CD4-positive, alpha-beta T cell treated with Interleukin-2 at 100 ng/mL for 4 hours (primary cell): ENCODE measurements around the gene CYCS.
A peak's percentile ranks its signal among the peaks of the same experiment; 100 is the strongest.
"Not testable (repeated sequence)": the region's sequence is repeated elsewhere in the genome, so short reads cannot be mapped to it uniquely, and the experiment has no call there.

Source experiments
- DNase-seq: peaks from one replicate; pipeline ENCODE4 v3.0.0-alpha.2; 2020; ENCODE audit warnings: low spot score

The CYCS gene

DNA sequence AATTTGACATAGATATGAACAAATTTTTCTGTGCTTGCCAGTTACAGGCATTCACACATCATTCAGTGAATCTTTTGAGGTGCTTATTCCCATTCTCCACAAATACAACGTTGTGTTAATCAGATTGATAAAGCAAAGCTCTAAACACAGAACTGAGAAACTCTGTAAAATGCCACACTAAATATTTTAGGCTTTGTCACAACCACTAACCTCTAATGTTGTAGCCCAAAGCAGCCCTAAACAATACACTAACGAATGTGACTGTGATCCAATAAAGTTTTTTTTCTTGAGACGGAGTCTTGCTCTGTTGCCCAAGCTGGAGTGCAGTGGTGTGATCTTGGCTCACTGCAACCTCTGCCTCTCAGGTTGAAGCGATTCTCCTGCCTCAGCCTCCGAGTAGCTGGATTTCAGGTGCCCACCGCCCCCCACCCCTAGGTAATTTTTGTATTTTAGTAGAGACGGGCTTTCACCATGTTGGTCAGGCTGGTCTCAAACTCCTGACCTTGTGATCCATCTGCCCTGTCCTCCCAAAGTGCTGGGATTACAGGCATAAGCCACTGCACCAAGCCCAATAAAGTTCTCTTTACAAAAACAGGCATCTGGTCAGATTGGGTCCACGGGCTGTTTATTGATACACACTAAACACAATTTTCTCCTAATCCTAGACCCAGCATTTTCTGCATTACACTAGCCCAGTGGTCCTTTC lies 6.9 kb downstream of the CYCS start:
- no peak for DNase-seq

DNA sequence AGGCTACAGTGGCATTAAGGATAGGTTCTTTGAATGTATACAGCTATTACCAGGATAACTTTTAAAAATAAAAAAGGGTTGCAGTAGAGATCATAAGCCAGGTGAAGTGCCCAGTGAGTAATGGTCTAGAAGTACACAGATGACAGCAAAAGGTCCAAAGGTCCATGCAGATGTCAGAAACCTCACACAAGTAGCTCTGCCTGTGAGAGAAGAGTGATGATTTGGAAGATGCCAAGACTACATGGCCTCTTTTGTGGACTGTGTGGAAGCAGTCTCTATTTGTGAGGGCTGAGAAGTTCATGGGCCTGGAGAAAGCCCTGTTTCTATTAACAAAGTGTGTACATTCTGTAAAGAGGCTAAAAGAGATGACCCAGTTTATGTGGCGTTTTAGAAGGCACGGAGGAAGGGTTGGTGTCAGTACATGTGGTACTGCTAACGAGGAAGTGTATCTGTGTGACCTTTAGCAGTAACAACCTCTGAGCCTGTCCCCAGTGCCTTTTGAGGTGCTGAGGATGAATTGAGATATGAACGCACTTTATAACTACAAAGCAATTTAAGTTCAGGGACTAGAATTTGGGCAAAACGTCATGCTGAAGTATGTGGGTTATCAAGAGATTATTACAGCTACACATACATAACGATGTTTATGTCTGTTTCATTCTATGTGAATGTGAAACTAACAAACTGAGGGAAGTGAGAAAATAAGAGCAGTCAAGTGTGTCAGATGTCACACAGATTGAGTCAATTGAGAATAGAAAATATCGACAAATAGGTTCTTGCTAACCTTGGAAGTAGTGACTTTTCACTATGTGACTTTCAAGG lies 7.6 kb downstream of the CYCS start:
- DNase-seq, result peak; percentile 8

DNA sequence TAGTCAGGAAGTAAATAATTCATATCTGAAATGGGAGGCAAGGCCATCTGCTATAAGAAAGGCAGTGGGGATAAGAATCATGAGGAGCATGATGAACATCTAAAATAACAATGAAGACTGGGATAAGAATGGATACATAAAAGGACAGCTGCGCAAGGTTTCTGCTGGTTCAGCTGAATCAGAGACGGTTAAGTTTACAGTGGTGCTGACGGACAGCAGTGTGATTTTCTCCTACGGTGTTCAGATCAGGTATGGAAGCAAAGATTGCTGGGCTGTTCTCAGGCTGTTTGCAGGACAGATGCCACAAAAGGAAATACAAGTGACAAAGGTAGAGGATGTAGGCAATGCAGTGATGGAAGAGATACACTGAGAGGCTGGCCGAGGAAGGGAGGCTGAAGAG lies 8.4 kb downstream of the CYCS start:
- DNase-seq, result no peak

DNA sequence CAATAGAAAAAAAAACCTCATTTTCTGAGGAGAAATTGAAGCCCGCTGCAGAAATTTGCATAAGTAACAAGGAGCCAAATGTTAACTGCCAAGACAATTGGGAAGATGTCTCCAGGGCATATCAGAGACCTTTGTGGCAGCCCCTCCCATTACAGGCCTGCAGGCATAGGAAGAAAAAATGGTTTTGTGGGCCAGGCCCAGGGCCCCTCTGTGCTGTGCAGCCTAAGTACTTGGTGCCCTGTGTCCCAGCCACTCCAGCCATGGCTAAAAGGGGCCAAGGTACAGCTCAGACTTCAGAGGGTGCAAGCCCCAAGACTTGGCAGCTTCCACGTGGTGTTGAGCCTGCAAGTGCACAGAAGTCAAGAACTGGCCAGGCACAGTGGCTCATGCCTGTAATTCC lies 14.5 kb downstream of the CYCS start:
- not testable (repeated sequence) for DNase-seq

DNA sequence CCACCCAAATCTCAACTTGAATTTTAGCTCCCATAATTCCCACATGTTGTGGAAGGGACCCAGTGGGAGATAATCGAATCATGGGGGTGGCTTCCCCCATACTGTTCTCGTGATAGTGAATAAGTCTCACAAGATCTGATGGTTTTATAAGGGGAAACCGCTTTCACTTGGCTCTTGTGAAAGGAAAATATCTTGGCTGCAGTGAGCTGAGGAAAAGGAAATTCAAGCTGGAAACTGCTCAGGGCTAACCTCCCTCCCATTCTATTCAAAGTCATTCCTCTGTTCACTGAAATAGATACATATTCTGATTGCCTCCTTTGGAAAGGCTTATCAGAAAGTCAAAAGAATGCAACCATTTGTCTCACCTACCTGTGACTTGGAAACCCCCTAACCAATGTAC lies 15.8 kb downstream of the CYCS start:
- DNase-seq, result no peak

DNA sequence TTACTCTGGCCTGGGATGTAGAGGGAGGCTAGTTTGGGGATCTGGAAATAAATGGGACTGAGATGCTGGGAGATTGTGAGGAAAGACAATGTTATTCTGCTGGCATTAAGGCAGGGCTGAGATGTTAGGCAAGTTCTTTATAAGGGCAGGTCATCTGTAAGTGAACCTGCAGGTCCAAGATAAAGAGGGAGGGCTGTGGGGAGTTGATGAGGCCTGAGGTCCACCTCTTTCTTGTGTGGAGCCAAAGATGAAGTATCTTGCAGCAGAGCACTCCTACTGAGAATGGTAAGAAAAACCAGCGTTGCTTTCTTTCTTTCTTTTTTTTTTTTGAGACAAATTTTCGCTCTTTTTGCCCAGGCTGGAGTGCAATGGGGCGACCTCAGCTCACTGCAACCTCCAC lies 19.1 kb downstream of the CYCS start:
- DNase-seq, result no peak

DNA sequence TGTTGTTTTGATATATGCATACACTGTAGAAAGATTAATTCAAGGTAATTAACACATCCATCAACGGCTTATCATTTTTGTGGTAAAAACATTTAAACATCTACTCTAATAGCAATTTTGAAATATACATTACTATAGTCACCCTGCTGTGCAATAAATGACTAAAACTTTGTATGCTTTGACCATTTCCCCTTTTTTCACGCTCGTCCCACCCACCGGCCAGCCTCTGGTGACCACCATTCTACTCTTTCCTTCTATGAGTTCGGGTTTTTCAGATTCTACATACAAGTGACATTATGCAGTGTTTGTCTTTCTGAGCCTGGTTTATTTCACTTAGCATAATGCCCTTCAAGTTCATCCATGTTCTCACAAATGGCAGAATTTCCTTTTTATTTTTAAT lies 21.3 kb downstream of the CYCS start:
- no peak for DNase-seq

DNA sequence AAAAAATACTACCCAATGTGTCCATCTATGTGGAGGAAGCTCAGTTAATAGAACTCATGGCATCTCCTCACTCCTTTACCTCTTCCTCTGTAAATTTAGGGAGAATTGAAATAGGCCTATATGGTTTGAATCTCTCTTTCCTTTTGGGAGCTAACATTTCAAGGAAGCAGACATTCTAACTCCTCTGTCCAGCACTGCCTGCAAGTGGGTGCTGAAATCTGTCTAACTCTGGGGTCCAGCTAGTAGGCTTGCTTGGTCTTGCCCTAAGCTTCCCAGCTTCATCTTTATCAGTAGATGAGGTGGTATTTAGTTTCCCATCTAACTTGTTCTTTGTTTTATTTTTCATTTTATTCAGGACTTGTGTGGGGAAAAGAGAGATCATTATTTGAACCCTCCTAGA lies 23.2 kb downstream of the CYCS start:
- no peak for DNase-seq

DNA sequence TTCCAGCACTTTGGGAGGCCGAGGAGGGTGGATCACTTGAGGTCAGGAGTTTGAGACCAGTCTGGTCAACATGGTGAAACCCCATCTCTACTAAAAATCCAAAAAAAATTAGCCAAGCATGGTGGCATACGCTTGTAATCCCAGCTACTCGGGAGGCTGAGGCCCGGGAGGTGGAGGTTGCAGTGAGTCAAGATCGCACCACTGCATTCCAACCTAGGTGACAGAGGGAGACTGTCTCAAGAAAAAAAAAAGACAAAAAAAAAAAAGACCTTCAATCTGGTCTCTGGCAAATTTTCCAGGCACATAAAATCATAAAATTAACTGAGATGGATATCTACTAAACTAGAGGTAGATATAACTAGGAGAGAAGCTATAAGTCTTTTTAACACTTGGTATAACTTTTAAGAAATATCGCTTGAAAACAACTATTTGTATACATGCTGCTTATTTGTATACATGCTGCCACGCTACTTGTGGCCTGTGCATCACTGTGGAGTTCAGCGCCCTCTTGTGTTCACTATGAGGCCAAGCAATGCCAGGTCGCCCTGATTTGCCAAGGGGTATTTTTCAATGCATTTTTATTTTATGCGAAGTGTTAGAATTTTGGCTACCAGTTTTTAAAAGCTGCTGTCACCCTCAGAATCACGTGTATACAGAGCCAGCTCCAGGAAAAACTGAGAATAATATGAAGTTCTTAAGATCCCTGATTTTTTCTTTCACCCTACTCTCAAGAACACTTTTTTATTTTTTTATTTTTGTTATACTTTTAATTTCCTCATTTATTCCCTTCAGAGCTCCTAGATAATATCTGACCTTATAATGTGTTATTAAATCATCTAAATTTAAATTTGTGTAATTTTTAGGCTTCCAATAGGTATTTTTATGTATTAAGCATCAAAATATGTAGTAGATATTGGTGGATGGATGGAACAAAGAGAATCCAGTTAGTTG lies 26.7 kb downstream of the CYCS start:
- DNase-seq, result peak; percentile 72

DNA sequence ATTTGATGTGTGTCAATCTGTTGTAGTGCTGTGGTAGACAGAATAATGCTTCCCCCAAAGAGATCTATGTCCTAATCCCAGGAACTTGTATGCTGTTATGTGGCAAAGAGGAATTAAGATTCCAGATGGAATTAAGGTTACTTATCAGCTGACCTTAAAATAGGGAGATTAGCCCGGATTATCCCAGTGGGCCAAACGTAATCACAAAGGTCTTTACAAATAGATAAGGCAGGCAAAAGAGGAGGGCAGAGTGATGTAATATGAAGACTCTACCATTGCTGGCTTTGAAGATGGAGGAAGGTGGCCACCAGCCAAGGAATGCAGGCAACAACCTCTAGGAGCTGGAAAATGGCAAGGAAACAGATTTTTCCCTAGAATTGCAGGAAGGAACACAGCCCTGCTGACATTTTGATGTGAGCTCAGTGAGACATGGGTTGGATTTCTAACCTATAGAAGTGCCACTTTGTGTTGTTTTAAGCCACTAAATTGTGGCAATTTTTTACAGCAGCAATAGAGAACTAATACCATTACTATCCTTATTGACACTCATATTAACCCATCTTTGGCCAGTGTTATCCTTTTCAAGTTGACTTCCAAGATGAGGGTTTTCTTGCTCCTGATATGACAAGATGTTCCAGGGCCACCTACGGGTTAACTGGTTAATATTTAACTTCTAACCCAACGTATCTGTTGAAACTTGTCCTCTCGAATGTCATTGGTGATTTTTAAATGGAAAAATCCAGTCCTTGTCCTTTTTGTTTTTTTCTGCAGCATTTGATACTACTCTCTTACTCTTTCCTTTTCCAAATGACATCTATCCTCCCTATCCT lies 29.3 kb downstream of the CYCS start:
- DNase-seq, result no peak

DNA sequence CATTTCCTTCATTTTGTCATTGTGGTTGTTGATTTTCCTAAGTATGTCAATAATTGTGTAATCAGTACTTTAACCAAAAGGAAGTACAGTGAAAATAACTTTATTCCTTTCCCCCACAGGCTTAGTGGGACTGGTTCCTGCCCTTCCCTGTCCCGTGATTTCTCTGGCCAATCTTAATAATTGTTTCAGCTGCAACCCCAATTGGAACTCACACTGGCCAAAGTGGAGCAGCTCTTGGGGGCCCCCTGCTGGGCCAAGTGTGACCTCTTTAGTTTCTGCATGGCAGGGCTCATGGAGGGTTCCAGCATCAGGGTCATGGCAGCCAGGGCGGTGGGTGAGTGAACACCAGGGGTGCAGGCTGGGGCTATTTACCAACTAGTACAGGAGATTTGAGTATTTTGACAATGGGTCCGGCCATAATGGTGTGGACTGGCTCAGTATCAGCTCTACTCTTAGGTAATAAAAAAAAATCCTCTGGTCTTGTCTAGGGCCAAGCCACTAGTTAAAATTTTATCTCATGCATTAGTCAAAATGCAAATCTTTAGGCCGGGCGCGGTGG lies 31.7 kb downstream of the CYCS start:
- DNase-seq, result peak; percentile 78

DNA sequence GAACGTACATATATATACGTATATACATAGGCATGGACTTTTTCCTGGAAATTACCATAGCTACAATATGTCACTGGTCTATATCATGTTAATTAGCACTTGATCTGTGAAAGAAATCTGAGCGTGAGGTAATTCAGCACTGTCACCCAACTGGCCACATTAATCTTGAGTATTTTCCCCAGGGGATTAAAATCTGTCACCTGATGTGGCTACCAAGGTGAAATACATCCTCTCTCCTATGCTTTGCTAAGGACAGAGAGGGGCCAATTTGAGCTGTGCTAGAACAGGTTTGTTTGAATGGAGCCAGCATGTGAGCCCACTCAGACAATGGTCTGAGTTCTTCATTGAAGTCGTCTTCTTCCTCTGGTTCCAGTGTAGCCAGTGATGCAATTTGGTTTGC lies 33.3 kb downstream of the CYCS start:
- DNase-seq, result no peak

DNA sequence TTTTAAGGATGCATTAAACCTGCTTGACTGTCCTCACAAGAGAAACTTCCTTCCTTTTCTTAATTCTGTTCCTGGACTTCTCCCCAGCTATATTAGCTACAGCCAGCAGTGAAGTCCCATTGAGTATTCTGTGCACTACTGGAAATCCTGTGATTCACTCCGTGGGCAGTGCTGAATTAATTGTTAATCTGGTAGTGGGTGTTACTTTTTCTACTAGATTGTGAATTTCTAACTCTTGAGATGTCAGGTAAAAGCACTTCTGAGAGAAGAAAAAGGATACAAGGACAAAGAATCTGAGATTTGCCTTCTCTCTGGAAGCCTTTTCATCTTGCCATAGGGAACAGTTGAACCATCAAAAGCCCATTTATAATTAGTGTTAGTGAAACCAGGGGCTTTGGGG lies 33.9 kb downstream of the CYCS start:
- no peak for DNase-seq

DNA sequence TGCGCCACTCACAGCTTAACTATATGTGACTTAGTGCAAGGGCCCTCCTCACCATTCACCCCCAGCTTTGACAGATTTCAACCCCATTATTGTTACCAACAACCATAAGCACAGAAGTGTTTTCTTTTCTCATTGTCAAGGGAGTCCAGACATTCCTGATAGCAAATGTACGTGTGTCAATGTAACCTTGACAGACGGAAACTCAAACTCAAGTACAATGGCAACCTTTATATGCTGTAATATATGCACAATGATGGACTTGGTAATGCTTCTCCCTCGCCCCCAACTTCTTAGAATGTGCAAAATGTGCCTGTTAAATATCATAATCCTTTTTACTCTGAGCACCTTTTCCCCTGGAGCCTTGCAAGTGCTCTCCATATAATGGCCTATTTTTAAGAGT lies 34.7 kb downstream of the CYCS start:
- no peak for DNase-seq

DNA sequence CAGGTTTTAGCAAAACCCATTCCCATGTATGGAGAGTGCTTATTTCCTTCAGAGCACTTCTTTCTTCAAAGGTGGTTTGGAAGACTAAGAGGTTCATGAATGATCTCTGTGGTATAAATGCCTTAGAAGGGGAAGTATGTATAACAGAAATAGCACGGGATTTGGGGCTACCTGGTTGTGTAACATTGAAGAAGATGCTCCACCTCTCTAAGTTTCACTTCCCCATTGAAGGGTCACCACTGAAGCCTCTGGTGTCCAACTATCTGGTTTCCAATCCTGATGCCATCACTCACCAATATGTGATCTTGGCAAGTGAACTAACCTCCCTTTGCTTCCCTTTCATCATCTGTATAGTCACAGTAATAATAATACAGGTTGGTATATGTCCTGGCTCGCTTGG lies 37.2 kb downstream of the CYCS start:
- DNase-seq, result no peak

DNA sequence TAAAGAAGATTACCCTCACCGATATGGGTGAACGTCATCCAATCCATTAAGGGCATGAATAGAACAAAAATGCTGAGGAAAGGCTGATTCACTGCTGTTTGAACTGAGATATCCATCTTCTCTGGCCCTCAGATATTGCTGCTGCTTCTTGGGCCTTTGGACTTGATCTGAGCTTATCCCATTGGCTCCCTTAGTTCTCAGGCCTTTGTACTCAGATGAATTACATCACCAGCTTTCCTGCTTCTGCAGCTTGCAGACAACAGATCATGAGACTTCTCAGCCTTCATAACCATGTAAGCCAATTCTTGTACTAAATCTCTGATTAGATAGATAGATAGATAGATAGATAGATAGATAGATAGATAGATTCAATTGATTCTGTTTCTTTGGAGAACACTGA lies 40.2 kb downstream of the CYCS start:
- DNase-seq, result no peak

DNA sequence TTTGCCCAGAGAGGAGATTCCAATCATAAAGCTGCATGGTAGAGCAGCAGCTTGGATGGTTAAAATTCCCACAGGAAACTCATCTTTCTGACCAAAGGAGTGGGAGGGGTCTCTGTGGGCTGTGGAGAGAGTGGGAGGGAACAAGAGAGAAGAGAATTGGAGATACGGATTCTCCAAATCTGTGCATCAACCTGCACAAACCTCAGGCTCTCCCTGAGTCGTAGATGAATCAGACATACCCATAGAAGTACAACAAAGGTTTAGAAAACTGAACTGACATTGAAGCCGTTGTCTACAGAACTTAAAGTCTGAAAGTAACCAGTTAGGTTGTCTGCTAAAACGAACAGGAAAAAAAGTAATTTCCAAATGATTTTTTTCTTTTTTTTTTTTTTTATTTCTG lies 41.9 kb downstream of the CYCS start:
- DNase-seq, result no peak

DNA sequence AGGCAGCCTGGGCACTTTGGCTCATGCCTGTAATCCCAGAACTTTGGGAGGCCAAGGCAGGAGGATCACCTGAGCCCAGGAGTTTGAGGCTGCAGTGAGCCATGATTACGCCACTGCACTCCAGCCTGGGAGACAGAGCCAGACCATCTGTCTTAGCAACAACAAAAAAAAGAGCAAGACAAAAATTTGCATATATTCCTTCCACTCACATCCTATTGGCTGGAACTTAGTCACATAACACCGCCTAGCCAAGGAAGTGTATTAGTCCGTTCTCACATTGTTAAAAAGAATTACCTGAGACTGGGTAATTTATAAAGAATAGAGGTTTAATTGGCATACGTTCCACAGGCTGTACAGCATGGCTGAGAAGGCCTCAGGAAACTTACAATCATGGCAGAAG lies 43.0 kb downstream of the CYCS start:
- DNase-seq, result not testable (repeated sequence)

DNA sequence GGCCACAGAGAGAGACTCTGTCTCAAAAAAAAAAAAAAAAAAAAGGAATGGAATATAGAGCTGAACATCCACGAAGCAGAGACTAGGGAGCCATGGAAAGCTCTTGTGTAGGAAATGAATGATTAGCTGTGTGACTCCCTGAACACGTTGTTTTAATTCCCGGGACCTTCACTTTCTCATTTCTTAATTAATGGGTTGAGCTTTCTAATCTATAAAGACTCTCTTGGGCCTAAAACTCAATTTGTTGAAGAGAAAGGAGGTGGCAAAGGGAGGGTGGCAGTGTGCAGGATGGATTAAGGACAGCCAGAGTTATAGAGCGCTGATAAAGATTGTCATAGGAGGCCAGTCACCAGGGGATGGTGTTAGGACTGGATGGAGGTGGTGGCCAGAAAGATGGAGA lies 48.0 kb downstream of the CYCS start:
- no peak for DNase-seq

DNA sequence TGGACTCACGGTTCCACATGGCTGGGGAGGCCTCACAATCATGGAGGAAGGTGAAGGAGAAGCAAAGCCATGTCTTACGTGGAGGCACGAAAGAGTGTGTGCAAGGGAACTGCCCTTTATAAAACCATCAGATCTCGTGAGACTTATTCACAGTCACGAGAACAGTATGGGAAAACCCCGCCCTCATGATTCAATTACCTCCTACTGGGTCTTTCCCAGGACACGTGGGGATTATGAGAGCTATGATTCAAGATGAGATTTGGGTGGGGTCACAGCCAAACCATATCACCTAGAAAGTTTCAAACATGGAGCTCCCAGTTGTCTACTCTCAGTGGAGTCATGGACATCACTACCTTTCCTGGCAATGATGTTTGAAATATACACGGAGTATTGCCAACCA lies 49.6 kb downstream of the CYCS start:
- DNase-seq, result no peak

DNA sequence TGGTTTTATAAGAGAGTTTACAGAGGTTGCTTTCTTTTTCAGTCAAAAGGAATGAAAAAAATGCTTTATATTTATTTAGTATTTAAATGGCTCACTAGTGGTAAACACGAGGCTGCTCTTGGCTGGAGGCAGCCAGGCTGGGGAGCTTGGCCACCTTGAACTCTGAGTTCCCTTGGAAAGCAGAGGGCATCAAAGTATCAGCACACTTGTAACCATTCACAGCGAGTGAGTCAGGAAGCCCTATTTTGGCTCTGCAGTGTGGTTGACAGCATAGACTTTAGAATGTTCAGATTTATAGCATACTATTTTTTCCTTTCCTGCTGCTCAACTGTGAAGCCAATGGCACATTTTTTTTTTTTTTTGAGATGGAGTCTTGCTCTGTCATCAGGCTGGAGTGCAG lies 51.6 kb downstream of the CYCS start:
- no peak for DNase-seq
